Loucy (cell line): Measurements from ENCODE around the gene COMMD1.
"Not testable (repeated sequence)": the region's sequence is repeated elsewhere in the genome, so short reads cannot be mapped to it uniquely, and the experiment has no call there.

ENCODE experiments used
- H2AFZ ChIP-seq: fragments of 200-600 bp; sonication (generic); 2 replicates; pipeline ENCODE4 v1.6.0; 2016; ENCODE audit warnings: antibody characterized with exemption, mild to moderate bottlenecking, low read length, moderate library complexity
- H3F3A ChIP-seq: fragments of 200-600 bp; 2 replicates; pipeline ENCODE4 v1.6.0; 2016; ENCODE audit warnings: antibody characterized with exemption, low read depth, mild to moderate bottlenecking
- H3K27me3 ChIP-seq: fragments of 200-600 bp; sonication (generic); 2 replicates; pipeline ENCODE4 v1.6.1; 2014; ENCODE audit warnings: low read length, mild to moderate bottlenecking; ENCODE audit not compliant: insufficient read depth, poor library complexity, severe bottlenecking
- H3K36me3 ChIP-seq: fragments of 200-600 bp; sonication (generic); 2 replicates; pipeline ENCODE4 v1.6.1; 2016; ENCODE audit warnings: low read length; ENCODE audit not compliant: insufficient read depth
- H3K4me1 ChIP-seq: fragments of 200-600 bp; sonication (generic); 2 replicates; pipeline ENCODE4 v1.5.1; 2014; ENCODE audit warnings: low read length, mild to moderate bottlenecking; ENCODE audit not compliant: insufficient read depth, poor library complexity, severe bottlenecking
- H3K4me2 ChIP-seq: fragments of 200-600 bp; sonication (generic); 2 replicates; pipeline ENCODE4 v1.6.0; 2014; ENCODE audit warnings: antibody characterized with exemption, low read length, low read depth, mild to moderate bottlenecking; ENCODE audit not compliant: poor library complexity, severe bottlenecking
- H3K4me3 ChIP-seq: fragments of 200-600 bp; sonication (generic); 2 replicates; pipeline ENCODE4 v1.5.1; 2014; ENCODE audit warnings: low read length, mild to moderate bottlenecking, mixed read lengths; ENCODE audit not compliant: poor library complexity, severe bottlenecking
- H3K79me2 ChIP-seq: fragments of 200-600 bp; sonication (generic); 2 replicates; pipeline ENCODE4 v1.6.1; 2014; ENCODE audit warnings: low read length; ENCODE audit not compliant: insufficient read depth
- H3K9ac ChIP-seq: fragments of 200-600 bp; sonication (generic); 2 replicates; pipeline ENCODE4 v1.6.0; 2014; ENCODE audit warnings: mild to moderate bottlenecking, low read depth, low read length, moderate library complexity; ENCODE audit not compliant: poor library complexity, severe bottlenecking
- H3K9me2 ChIP-seq: fragments of 200-600 bp; sonication (generic); replicated peaks from 2 replicates; pipeline ENCODE4 v1.6.1; 2016; ENCODE audit warnings: low read depth, low read length, mixed read lengths
- H3K9me3 ChIP-seq: fragments of 200-600 bp; sonication (generic); 2 replicates; pipeline ENCODE4 v1.6.1; 2014; ENCODE audit warnings: mild to moderate bottlenecking, antibody characterized with exemption, low read length, low read depth; ENCODE audit not compliant: insufficient read depth
- H4K20me1 ChIP-seq: fragments of 200-600 bp; sonication (generic); 2 replicates; pipeline ENCODE4 v1.6.0; 2014; ENCODE audit warnings: antibody characterized with exemption, low read length, mild to moderate bottlenecking; ENCODE audit not compliant: insufficient read depth, poor library complexity, severe bottlenecking
- EZH2phosphoT487 ChIP-seq: fragments of 200-600 bp; IDR thresholded peaks from 2 replicates; pipeline ENCODE4 v1.6.1; 2018; ENCODE audit warnings: antibody characterized with exemption, mild to moderate bottlenecking, moderate library complexity, borderline replicate concordance
- TF ChIP-seq, protein P1 (sequence below): fragments of 200-600 bp; sonication (generic); conservative IDR thresholded peaks from 2 replicates; pipeline ENCODE4 v1.5.1; 2014; ENCODE audit warnings: mild to moderate bottlenecking, antibody characterized with exemption, low read length

COMMD1 gene

DNA sequence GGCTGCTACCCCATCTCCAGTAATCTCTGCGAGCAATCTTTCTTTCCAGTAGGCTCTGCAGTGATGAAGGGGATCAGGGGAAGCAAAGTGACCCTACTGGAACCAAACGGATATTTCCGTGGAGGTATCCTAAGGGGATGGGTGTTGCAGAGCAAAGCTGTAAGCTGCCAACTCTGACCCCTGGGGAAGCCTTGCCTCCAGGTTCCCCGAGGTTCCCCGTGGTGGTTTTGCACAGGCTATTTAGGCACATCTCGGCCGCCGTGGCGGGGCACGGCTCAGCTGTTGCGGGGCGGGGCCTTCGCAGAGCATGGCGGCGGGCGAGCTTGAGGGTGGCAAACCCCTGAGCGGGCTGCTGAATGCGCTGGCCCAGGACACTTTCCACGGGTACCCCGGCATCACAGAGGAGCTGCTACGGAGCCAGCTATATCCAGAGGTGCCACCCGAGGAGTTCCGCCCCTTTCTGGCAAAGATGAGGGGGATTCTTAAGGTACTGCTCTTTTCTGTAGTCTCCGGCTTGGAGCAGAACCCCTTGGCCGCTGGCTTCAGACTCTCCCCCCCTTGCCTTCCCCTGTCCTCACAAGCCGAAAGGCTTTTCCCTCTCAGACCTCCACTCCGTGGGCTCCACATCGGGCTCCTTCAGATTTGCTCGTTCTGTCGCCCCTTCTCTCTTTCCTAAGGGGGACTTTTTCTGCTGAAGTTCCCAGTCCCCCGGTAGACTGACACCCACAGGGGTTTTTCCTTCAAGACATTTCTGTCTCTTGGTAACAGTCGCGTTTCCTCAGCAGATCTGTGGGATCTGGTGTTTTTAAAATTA lies at the start of gene COMMD1:
COMMD1 (plus strand) TSS at position 303 of the 814 bp plus-strand sequence; CDS start at position 308, 5 bp downstream.
- no peaks in the 10 kb centered on the region for H3K9me3 ChIP-seq
- peaks cover 17% of the 10 kb centered on the region; the same call in 1 of the 2 replicates for H3K79me2 ChIP-seq
- H3F3A ChIP-seq = no peaks in the 10 kb centered on the region
- H3K36me3 ChIP-seq = no peaks in the 10 kb centered on the region
- peaks cover 8% of the 10 kb centered on the region for H3K4me1 ChIP-seq
- H3K27me3 ChIP-seq = no peaks in the 10 kb centered on the region
- H4K20me1 ChIP-seq = no peaks in the 10 kb centered on the region
- no peaks in the 10 kb centered on the region for H3K9me2 ChIP-seq
- TF ChIP-seq, protein P1, sequence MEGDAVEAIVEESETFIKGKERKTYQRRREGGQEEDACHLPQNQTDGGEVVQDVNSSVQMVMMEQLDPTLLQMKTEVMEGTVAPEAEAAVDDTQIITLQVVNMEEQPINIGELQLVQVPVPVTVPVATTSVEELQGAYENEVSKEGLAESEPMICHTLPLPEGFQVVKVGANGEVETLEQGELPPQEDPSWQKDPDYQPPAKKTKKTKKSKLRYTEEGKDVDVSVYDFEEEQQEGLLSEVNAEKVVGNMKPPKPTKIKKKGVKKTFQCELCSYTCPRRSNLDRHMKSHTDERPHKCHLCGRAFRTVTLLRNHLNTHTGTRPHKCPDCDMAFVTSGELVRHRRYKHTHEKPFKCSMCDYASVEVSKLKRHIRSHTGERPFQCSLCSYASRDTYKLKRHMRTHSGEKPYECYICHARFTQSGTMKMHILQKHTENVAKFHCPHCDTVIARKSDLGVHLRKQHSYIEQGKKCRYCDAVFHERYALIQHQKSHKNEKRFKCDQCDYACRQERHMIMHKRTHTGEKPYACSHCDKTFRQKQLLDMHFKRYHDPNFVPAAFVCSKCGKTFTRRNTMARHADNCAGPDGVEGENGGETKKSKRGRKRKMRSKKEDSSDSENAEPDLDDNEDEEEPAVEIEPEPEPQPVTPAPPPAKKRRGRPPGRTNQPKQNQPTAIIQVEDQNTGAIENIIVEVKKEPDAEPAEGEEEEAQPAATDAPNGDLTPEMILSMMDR = no peak
- no peak for TF ChIP-seq EZH2phosphoT487
- peak within 1 kb of the TSS; percentile 90 for H3K4me3 ChIP-seq
- H2AFZ ChIP-seq = peak within 1 kb of the TSS; percentile 96
- H3K9ac ChIP-seq = peak within 1 kb of the TSS; percentile 77
- peak within 1 kb of the TSS; percentile 82 for H3K4me2 ChIP-seq

DNA sequence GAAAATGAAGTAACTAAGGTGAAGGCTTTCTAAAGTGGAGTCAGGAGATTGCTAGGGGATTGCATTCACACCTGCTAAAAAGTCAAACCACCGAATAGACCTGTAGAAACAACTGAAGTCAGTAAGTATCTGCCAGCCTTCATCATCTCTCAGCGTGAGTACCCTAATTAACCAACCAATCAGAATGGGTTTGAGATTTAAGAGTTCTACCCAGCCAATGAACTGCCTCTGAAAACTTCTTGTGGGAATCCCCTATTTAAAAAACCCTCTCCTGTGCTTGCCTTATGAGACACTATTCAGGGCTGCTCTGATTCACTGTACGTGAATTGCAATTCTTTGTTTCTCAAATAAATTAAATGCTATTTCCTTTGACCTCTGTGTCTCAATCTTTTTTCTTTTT lies 48.2 kb upstream of the COMMD1 start:
- Histone ChIP-seq H2AFZ (no peak overlapping the region), H3K4me1 (peaks cover 16% of the 10 kb centered on the region), H4K20me1 (no peaks in the 10 kb centered on the region), H3K9ac (no peak overlapping the region), H3F3A (no peaks in the 10 kb centered on the region), H3K4me3 (no peak overlapping the region), H3K27me3 (no peaks in the 10 kb centered on the region), H3K79me2 (no peaks in the 10 kb centered on the region), H3K9me3 (no peaks in the 10 kb centered on the region), H3K9me2 (no peaks in the 10 kb centered on the region), H3K36me3 (no peaks in the 10 kb centered on the region), H3K4me2 (no peak overlapping the region)
- no peak for TF ChIP-seq EZH2phosphoT487
- TF ChIP-seq, protein P1 = no peak

DNA sequence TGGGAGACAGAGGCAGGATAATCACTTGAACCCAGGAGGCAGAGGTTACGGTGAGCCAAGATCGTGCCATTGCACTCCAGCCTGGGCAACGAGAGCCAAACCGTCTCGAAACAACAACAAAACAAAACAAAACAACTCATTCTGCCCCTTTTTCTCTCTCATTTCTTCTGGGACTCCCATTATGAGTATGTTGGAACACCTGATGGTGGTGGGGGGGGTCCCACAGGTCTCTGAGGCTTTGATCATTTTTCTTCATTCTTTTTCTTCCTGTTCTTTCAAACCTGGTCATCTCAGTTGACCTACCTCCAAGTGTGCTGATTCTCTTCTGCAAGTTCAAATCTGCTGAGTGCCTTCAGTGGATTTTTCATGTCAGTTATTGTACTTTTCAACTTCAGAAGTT lies 43.4 kb upstream of the COMMD1 start:
- H3K79me2 ChIP-seq = no peaks in the 10 kb centered on the region
- H3K9me3 ChIP-seq = no peaks in the 10 kb centered on the region
- no peak overlapping the region for H3K4me3 ChIP-seq
- no peaks in the 10 kb centered on the region for H3K9me2 ChIP-seq
- H2AFZ ChIP-seq = no peak overlapping the region
- TF ChIP-seq EZH2phosphoT487 = no peak
- TF ChIP-seq, protein P1 = no peak
- no peaks in the 10 kb centered on the region for H3F3A ChIP-seq
- no peaks in the 10 kb centered on the region for H3K4me1 ChIP-seq
- H3K36me3 ChIP-seq = peaks cover 19% of the 10 kb centered on the region; the same call in 1 of the 2 replicates
- no peaks in the 10 kb centered on the region for H4K20me1 ChIP-seq
- H3K27me3 ChIP-seq = no peaks in the 10 kb centered on the region
- no peak overlapping the region for H3K9ac ChIP-seq
- H3K4me2 ChIP-seq = no peak overlapping the region

DNA sequence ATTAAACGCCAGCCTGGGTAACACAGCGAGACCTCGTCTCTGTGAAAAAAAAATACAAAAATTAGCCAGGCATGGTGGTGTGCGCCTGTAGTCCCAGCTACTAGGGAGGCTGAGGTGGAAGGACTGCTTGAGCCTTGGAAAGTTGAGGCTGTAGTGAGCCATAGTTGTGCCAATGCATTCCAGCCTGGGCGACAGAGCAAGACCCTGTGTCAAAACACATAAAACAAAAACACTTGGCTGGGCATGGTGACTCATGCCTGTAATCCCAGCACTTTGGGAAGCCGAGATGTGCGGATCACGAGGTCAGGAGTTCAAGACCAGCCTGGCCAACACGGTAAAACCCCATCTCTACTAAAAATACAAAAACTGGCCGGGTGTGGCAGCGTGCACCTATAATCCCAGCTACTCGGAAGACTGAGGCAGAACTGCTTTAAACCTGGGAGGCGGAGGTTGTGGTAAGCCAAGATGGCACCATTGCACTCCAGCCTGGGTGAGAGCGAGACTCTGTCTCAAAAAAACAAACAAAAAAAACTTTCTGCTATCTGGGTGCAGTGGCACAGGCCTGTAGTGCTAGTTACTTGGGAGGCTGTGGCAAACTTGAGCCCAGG lies 38.9 kb upstream of the COMMD1 start:
- not testable (repeated sequence) for H3K9me3 ChIP-seq, H3K27me3 ChIP-seq, H3K4me3 ChIP-seq, H4K20me1 ChIP-seq, H3K4me2 ChIP-seq, H3K9me2 ChIP-seq, H3K9ac ChIP-seq, H3F3A ChIP-seq, H3K79me2 ChIP-seq, H3K4me1 ChIP-seq, H2AFZ ChIP-seq
- peaks cover 57% of the 10 kb centered on the region; the same call in 1 of the 2 replicates for H3K36me3 ChIP-seq
